Left colon (tissue), 2 donors: ENCODE results near the gene PSKH1. TPM values are rescaled to one million over a fixed set of nuclear protein-coding genes. Genes with fewer than 3 reads are reported as not detected.
A peak's percentile ranks its signal among the peaks of the same experiment; 100 is the strongest.

Experiments used
- ATAC-seq: fragments of 200-7000 bp; cut with Tn5 transposase; one replicate; pipeline ENCODE4 v1.9.1; 2020; ENCODE audit warnings: mild to moderate bottlenecking, moderate library complexity
- DNase-seq, 2 donors: peaks; one replicate each; pipeline ENCODE4 v3.0.0-alpha.2; 2020
- intact Hi-C, 2 donors: fragments of 100-400 bp; cut with DNase I in 1 of 2; cut with micrococcal nuclease in 1 of 2; formaldehyde crosslinking; loops; one replicate each; pipeline versions ENCODE4 v1.11.2 to v1.14.0; 2022; cut with DNase I, micrococcal nuclease
- long read RNA-seq: library from polyadenylated mRNA; unstranded; transcript quantifications from one replicate; pipeline ENCODE4 v2.0.0, GENCODE V29; 2021
- total RNA-seq, 2 donors: library from RNA; stranded (reverse); fragmentation: NEBNext Ultra II Directional; extraction: Animal tissue kit (Norgen Biotek cat#: 25700); gene quantifications; one replicate each; pipeline ENCODE4 v1.2.1, GENCODE V29; 2021
- donor health status: DM: no; HTN: no; CAD: no.
- donor health status: DM: yes; HTN: yes; CAD: no.

The PSKH1 gene
- total RNA-seq, result 10 to 100 TPM; 31.7 to 36.6 TPM
- long read RNA-seq, partial matches to known transcripts, result 0 of 5 reads
- long read RNA-seq, other reads (novel, unspliced or antisense), result 4 of 5 reads

DNA sequence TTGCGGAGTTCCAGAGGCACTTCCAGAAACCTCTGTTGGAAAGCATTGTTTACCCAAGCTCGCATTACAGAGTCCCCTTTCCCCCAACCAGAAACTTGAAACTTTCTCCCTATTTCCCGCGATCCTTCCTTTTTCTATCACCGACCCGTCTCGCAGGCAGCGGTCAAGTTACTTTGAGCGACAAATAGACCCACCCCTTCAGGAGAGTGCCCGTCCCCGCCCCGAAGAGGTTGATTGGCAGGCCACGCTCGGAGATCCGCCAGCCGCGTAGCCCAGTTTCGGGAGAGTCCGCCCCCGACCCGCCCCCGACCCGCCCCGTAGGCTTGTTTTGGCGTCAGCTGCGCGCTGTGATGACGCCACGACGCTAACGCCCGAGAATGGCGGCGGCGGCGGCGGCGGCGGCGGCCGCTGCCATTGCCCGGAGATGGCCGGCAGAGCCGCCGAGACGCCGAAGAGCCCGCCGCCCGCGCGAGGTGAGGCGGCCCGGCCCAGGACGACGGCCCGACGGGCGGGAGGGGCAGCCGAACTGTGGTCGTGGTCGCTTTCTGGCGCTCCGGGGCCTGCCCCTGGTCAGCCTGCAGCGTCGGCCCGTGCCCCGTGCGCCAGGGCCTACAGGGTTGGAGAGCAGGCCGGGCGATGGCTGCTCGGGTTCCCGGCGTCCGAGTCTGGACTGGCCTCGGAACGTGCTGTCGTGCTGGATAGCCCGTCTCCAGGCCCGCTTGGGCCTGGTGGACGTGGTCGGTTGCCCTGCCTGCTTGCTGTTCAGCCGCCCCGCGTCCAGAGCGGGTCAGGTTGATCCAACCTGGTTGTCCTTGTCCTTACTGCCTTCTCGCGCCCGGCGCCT, at the start of gene PSKH1:
Gene PSKH1 (plus strand): TSS at position 356 of the 844 bp plus-strand sequence. CDS start 15,496 bp downstream, outside the sequence.
- intact Hi-C loops, result no loop called here
- ATAC-seq, result peak; percentile 91

GRCh38 chr16:67843343-67843765, 49.7 kb upstream of the PSKH1 start:
- ATAC-seq, result no peak
- intact Hi-C loops, result no loop called here
- peak in 1 of 2 donors; percentile 42 for DNase-seq

More for the DNA sequence above, at the start of gene PSKH1:
- peak; percentile 96 for DNase-seq

- DNase-seq (no peak), ATAC-seq (no peak)
- intact Hi-C loops, result no loop called here
These were observed 48.6 kb upstream of the PSKH1 start for GRCh38 chr16:67844497-67844896.

DNA sequence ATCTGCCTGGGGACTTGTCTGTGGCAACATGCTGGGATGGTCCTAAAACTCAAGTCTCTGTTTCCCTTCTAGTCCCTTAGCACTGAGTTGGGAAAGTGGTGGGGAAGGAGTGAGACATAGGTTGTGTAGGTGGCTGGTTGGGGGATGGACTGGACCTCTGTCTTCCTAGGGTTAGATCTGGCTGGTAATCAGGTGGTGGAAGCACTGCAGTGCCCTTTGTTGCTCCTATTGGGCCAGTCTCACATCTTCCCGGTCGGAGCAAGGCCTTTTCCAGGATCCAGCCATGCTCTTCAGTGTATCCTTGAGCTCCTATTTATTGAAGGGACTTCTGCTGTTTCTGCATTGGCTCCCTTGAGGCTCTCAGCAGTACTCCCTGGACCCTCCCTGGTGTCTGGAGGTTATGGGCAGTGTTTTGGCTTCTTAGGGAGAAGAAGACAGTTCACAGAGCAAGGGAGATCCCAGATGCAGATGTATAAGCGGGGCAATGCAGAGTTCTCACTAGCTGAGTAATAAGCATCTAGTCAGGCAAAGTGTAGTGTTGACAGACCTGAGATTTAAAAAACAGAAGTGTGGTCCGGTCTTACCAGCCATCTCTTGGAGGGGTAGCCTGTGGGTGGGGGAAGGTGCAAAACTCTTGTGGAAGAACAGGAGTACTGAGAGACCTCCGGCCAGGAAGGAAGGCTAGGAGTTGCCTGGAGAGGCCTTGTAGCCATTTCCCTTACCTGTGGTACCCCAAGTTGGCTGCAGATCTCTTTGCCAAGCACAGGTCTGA, 47.6 kb upstream of the PSKH1 start:
- DNase-seq (no peak), ATAC-seq (no peak)
- intact Hi-C loops, result no loop called here

- no peak for DNase-seq
- ATAC-seq, result no peak
- intact Hi-C loops, result no loop called here
These were observed 47.1 kb upstream of the PSKH1 start for GRCh38 chr16:67846063-67846319.

GRCh38 chr16:67846320-67847063, 46.6 kb upstream of the PSKH1 start, which contains the start of gene NUTF2:
Gene NUTF2, plus strand, starts transcription at chr16:67846933. Its CDS starts 18,198 bp downstream, at chr16:67865131.
- ATAC-seq (peak; percentile 76), DNase-seq (peak; percentile 96 to 97)
- intact Hi-C loops, result no loop called here

GRCh38 chr16:67847064-67847861, 45.8 kb upstream of the PSKH1 start, which contains the start of gene CENPT:
Gene CENPT, minus strand, starts transcription at chr16:67847693. Its CDS starts 13,834 bp downstream, at chr16:67833859.
- peak; percentile 59 to 74 for DNase-seq
- intact Hi-C loops, result no loop called here
- ATAC-seq, result peak; percentile 64

- intact Hi-C loops, result no loop called here
- no peak for ATAC-seq
These were observed 44.9 kb upstream of the PSKH1 start for GRCh38 chr16:67848118-67848517.

DNA sequence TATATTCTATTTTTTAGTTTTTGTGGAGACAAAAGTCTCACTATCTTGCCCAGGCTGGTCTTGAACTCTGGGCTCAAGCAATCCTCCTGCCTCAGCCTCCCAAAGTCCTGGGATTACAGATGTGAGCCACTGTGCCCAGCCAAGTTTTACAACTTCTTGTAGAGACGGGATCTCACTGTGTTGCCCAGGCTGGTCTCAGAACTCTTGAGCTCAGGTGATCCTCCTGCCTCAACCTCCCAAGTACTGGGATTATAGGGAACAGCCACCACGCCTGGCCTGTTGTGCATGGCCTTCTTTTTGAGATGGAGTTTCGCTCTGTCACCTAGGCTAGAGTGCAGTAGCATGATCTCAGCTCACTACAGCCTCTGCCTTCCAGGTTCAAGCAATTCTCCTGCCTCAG, 39.4 kb upstream of the PSKH1 start:
- intact Hi-C loops, result no loop called here
- ATAC-seq, result no peak
- DNase-seq, result no peak

More at GRCh38 chr16:67848118-67848517, 44.9 kb upstream of the PSKH1 start:
- no peak for DNase-seq

DNA sequence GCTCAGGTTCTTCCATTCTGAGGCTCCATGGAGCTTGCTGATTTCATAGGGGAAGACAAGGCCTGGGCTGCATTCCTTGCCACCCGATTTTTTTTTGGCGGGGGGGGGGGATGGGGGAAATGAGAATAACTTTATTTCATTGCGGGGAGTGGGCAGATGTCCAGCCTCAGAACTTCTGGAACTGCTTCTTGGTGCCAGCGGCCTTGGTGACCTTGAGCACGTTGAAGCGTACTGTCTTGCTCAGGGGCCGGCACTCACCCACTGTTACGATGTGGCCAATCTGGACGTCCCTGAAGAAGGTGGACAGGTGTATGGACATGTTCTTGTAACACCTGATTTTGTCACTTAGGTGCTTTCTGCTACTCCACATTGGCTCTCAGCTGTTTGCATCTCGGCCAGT, 37.3 kb upstream of the PSKH1 start:
- DNase-seq (no peak), ATAC-seq (no peak)
- intact Hi-C loops, result no loop called here

- ATAC-seq (peak; percentile 1), DNase-seq (no peak)
- intact Hi-C loops, result no loop called here
These were observed 36.0 kb upstream of the PSKH1 start for GRCh38 chr16:67856927-67857546.

- peak; percentile 92 for ATAC-seq
- intact Hi-C loops, result no loop called here
- peak; percentile 47 to 73 for DNase-seq
These were observed 35.4 kb upstream of the PSKH1 start for GRCh38 chr16:67857547-67858233.

DNA sequence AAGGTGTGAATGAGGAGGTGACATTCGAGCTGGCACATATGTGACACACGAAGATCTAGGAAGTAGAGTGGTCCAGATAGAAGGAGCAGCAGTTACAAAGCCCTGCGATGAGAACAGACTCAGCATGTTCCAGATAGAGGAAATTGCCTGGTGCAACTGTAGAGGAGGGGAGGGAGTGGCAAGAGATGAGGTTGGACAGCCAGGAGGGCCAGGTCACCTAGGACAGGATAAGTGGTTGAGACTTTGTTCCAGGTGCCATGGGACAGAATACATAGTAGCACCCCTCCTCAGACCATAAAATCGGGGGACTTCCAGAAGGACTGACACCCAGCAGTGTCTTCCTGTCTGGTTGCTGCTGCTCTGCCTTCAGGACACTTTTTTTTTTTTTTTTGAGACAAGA, 34.6 kb upstream of the PSKH1 start:
- intact Hi-C loops, result no loop called here
- DNase-seq (no peak), ATAC-seq (peak; percentile 54)

DNA sequence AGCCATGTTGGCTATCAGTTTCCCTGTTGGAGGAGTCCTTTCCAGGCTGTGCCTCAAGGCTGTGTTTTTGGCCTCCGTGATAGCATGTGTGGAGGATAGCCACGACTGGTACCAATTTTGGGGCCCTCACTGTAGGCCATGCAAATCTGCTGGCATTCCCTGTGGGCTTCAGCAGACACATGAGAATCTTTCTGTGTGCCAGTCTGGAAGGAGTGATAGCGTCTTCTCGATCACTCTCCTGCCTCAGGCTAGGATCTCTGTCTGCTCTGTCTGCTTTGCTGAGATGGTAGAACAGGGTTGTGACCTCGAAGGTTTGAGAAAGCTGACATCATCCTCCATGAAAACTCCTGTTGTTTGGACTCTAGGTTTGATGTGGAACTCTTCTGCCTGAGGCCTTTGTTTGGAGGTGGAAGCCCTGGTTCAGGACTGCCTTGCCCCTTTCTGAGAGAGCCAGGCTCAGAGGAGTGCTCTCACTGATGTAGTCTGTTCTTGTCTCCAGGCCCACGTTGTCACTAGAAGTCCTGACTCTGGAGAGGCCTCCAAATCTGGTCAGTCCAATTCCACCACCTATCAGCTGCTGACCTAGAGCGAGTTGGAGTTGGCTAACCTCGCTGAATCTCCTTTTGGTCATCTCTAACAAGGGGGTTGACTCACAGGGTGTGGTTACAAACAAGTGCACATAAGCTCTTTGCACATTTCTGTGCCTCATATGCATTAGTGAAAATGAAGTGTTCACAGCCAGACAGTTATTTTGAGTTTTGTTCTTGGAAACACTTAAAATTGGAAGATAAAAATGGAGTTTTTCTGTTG, 32.3 kb upstream of the PSKH1 start:
- intact Hi-C loops, result no loop called here
- DNase-seq (no peak), ATAC-seq (no peak)

DNA sequence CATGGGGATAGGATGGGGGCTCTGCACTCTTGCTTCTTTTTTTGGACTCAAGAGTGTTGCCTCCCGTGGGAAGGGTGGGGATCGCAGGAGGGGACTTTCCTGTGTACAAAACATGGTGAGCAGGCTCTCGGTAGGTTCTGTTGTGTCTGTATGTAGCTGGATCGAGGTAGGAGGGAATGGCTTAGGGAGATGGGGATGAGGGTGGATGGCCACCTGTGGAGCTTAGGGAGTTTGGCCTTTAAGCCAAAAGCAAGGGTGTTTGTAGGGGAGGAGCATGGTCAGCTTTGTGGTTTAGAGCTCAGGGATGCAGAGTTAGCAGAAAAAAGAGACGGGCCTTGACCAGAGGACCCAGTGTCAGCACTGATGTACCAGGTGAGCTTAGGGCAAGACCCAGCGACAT, 31.2 kb upstream of the PSKH1 start:
- DNase-seq (no peak), ATAC-seq (no peak)
- intact Hi-C loops, result no loop called here
